Gastrocnemius medialis (tissue), 4 donors: ENCODE results near the gene USP44. TPM values are rescaled to one million over a fixed set of nuclear protein-coding genes. Genes with fewer than 3 reads are reported as not detected.

ENCODE experiments used
- ATAC-seq, 2 donors: fragments of 150-250 bp; one replicate each; pipeline ENCODE4 v1.9.1; 2016
- DNase-seq, 2 donors: peaks; one replicate each; pipeline ENCODE4 v3.0.0-alpha.2; 2019
- H3K27ac ChIP-seq, 4 donors: fragments of 200-600 bp; sonication (generic); 1 replicate in 1 of 4; 2 replicates in 3 of 4; pipeline ENCODE4 v1.5.1; 2016 to 2018; ENCODE audit warnings: mild to moderate bottlenecking in 2 of 4, moderate library complexity in 1 of 4
- H3K27me3 ChIP-seq, 3 donors: fragments of 200-600 bp; sonication (generic) in 2 of 3; 1 replicate in 1 of 3; 2 replicates in 2 of 3; pipeline versions ENCODE4 v1.5.1 to v1.6.0; 2016 to 2019; ENCODE audit warnings: mild to moderate bottlenecking in 1 of 3, moderate library complexity in 1 of 3
- H3K36me3 ChIP-seq, 2 donors: fragments of 200-600 bp; sonication (generic) in 1 of 2; one replicate each; pipeline ENCODE4 v1.5.1; 2017 to 2018
- H3K4me1 ChIP-seq, 2 donors: fragments of 200-600 bp; sonication (generic) in 1 of 2; one replicate each; pipeline ENCODE4 v1.5.1; 2016 to 2017; ENCODE audit warnings: mild to moderate bottlenecking in 2 of 2
- H3K4me3 ChIP-seq, 4 donors: fragments of 200-600 bp; sonication (generic) in 3 of 4; 1 replicate in 1 of 4; 2 replicates in 3 of 4; pipeline ENCODE4 v1.5.1; 2016 to 2019; ENCODE audit warnings: mild to moderate bottlenecking in 2 of 4
- H3K9me3 ChIP-seq, 3 donors: fragments of 200-600 bp; sonication (generic) in 2 of 3; 1 replicate in 1 of 3; 2 replicates in 2 of 3; pipeline ENCODE4 v1.5.1; 2016 to 2019
- CTCF ChIP-seq, 5 experiments: fragments of 450-650 bp in 3 of 5; fragments of 200-600 bp in 2 of 5; sonication (generic) in 2 of 5; IDR thresholded peaks in 4 of 5; conservative IDR thresholded peaks in 1 of 5; 1 replicate in 4 of 5; 2 replicates in 1 of 5; pipeline ENCODE4 v1.5.1; 2016 to 2019; ENCODE audit warnings: antibody characterized with exemption in 5 of 5, mild to moderate bottlenecking in 3 of 5, moderate library complexity in 3 of 5
- POLR2A ChIP-seq, 2 donors: fragments of 450-650 bp; IDR thresholded peaks; one replicate each; pipeline ENCODE4 v1.6.1; 2017; ENCODE audit warnings: antibody characterized with exemption in 2 of 2, mild to moderate bottlenecking in 2 of 2, moderate library complexity in 2 of 2
- in situ Hi-C, 4 donors: fragments of 200-750 bp; cut with MboI; loops; one replicate each; pipeline versions ENCODE4 v1.15.0 to v1.8.0; 2017; ENCODE audit warnings: low sequenced_read_pairs in 4 of 4
- intact Hi-C: fragments of 100-400 bp; cut with DNase I; formaldehyde crosslinking; loops from one replicate; pipeline ENCODE4 v1.15.1; 2023; ENCODE audit warnings: low total_unique reads
- total RNA-seq, 4 donors: library from RNA; depleted of rRNA; stranded (reverse); fragments of >200 nt; gene quantifications; one replicate each; pipeline versions ENCODE4 v1.1.0 to v1.2.3, GENCODE V29; 2016

USP44 gene
- total RNA-seq, 4 donors from 2014 or later = 0.07 to 0.42 (median 0.34) TPM

- Histone ChIP-seq H3K27ac (no peak overlapping the region), H3K9me3 (no peaks in the 10 kb centered on the region), H3K4me3 (no peak overlapping the region), H3K36me3 (no peaks in the 10 kb centered on the region), H3K4me1 (no peaks in the 10 kb centered on the region), H3K27me3 (no peaks in the 10 kb centered on the region)
- TF ChIP-seq POLR2A (IDR thresholded peaks at IDR 0.05) (no peak), CTCF (IDR thresholded peaks at IDR 0.05 in 4 of 5, conservative IDR thresholded peaks at IDR 0.05 in 1 of 5) (no peak)
- in situ Hi-C loops (no loop called here), intact Hi-C loops (no loop called here)
- ATAC-seq (peak; percentile 60 to 62), DNase-seq (peak in 1 of 2 donors; percentile 48)
Measured at GRCh38 chr12:95593266-95593871, 42.1 kb upstream of the USP44 start.

GRCh38 chr12:95591731-95592130 lies 40.5 kb upstream of the USP44 start:
- in situ Hi-C loops = no loop called here
- Histone ChIP-seq H3K4me1 (no peaks in the 10 kb centered on the region), H3K27ac (no peak overlapping the region), H3K9me3 (no peaks in the 10 kb centered on the region), H3K27me3 (no peaks in the 10 kb centered on the region), H3K36me3 (no peaks in the 10 kb centered on the region), H3K4me3 (no peak overlapping the region)
- TF ChIP-seq POLR2A (IDR thresholded peaks at IDR 0.05) = no peak
- no peak for TF ChIP-seq CTCF (IDR thresholded peaks at IDR 0.05 in 4 of 5, conservative IDR thresholded peaks at IDR 0.05 in 1 of 5)
- DNase-seq (no peak), ATAC-seq (no peak)
- intact Hi-C loops = no loop called here

GRCh38 chr12:95590775-95591174 lies 39.5 kb upstream of the USP44 start:
- Histone ChIP-seq H3K27ac (no peak overlapping the region), H3K27me3 (no peaks in the 10 kb centered on the region), H3K4me3 (no peak overlapping the region), H3K36me3 (no peaks in the 10 kb centered on the region), H3K9me3 (no peaks in the 10 kb centered on the region), H3K4me1 (no peaks in the 10 kb centered on the region)
- intact Hi-C loops (no loop called here), in situ Hi-C loops (no loop called here)
- TF ChIP-seq CTCF (IDR thresholded peaks at IDR 0.05 in 4 of 5, conservative IDR thresholded peaks at IDR 0.05 in 1 of 5) = no peak
- no peak for TF ChIP-seq POLR2A (IDR thresholded peaks at IDR 0.05)
- no peak for DNase-seq
- ATAC-seq = no peak

GRCh38 chr12:95583933-95584332 lies 32.7 kb upstream of the USP44 start:
- H3K9me3 ChIP-seq = no peaks in the 10 kb centered on the region
- TF ChIP-seq CTCF (IDR thresholded peaks at IDR 0.05 in 4 of 5, conservative IDR thresholded peaks at IDR 0.05 in 1 of 5) (no peak), POLR2A (IDR thresholded peaks at IDR 0.05) (no peak)
- H3K36me3 ChIP-seq = no peaks in the 10 kb centered on the region
- intact Hi-C loops = no loop called here
- in situ Hi-C loops = loop anchor here (5.0 to 10.0 kb wide), 3 partner anchors 228 to 233 kb away; no protein-coding TSS in a partner anchor
- DNase-seq (no peak), ATAC-seq (no peak)
- no peak overlapping the region for H3K27ac ChIP-seq
- H3K4me3 ChIP-seq = no peak overlapping the region
- H3K4me1 ChIP-seq = no peaks in the 10 kb centered on the region
- H3K27me3 ChIP-seq = no peaks in the 10 kb centered on the region
